SU-DHL-6 (cell line): ENCODE measurements around the gene THAP7.

Experiments used
- EZH2phosphoT487 ChIP-seq: fragments of 200-600 bp; sonication (generic), shearing (Covaris generic); conservative IDR thresholded peaks from 2 replicates; pipeline ENCODE4 v1.6.1; 2018; ENCODE audit warnings: mild to moderate bottlenecking, antibody characterized with exemption, low read length, moderate library complexity, mixed read lengths
- TF ChIP-seq, protein P1 (sequence below): fragments of 200-600 bp; sonication (generic); IDR thresholded peaks from one replicate; pipeline ENCODE4 v1.5.1; 2017; ENCODE audit warnings: antibody characterized with exemption, mild to moderate bottlenecking, low read length, moderate library complexity; ENCODE audit not compliant: insufficient read depth, poor library complexity, severe bottlenecking

DNA sequence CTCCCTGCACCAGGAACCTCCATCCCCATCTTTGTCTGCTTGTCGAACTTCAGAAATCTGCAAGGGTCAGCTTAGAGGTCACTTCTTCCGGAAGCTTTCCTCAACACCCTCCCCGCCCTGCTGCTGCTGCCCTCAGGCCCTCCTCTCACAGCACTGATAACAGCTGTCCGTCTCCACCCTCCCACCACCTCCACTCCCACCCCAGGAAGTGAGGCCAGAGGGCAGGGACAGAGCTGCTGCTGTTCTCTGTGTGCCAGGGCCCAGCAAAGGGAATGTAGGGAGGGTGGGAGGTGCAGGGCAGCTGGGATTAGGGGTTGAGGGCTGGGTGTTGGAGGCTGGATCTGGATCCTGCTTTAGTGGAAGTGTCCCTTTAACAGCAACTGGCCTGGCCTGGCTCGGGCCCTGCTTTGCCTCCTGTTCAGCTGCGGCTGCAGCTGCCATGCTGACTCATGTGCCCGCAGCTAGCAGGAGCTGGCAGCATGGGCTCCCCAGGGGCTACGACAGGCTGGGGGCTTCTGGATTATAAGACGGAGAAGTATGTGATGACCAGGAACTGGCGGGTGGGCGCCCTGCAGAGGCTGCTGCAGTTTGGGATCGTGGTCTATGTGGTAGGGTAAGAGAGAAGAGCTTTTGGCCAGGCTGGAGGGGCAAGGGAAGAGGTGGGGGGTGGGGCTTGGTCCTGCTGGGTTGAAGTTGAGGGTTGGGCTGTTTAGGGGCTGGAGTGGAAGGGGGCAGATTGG is 13.0 kb upstream of the THAP7 start, which contains the start of gene P2RX6:
- TF ChIP-seq, protein P1, sequence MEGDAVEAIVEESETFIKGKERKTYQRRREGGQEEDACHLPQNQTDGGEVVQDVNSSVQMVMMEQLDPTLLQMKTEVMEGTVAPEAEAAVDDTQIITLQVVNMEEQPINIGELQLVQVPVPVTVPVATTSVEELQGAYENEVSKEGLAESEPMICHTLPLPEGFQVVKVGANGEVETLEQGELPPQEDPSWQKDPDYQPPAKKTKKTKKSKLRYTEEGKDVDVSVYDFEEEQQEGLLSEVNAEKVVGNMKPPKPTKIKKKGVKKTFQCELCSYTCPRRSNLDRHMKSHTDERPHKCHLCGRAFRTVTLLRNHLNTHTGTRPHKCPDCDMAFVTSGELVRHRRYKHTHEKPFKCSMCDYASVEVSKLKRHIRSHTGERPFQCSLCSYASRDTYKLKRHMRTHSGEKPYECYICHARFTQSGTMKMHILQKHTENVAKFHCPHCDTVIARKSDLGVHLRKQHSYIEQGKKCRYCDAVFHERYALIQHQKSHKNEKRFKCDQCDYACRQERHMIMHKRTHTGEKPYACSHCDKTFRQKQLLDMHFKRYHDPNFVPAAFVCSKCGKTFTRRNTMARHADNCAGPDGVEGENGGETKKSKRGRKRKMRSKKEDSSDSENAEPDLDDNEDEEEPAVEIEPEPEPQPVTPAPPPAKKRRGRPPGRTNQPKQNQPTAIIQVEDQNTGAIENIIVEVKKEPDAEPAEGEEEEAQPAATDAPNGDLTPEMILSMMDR = no peak
- no peak for TF ChIP-seq EZH2phosphoT487
